HEK293 (cell line): ENCODE data around the gene NINJ2.

Experiments used
- CTCF ChIA-PET: fragments of 350-600 bp; formaldehyde crosslinking; extraction: SDS; loops from one replicate; lab custom pipeline; 2021; ENCODE audit warnings: antibody characterized with exemption; lab: Yijun Ruan, JAX
- POLR2A ChIA-PET: fragments of 300-600 bp; formaldehyde crosslinking; extraction: SDS; loops from one replicate; lab custom pipeline; 2020; ENCODE audit warnings: antibody characterized with exemption, inconsistent platforms; lab: Yijun Ruan, JAX
- H3K27ac ChIP-seq: fragments of 200-500 bp; sonication (Bioruptor generic); 2 replicates; pipeline ENCODE4 v1.5.1; 2014; ENCODE audit warnings: low read depth, low read length, control low read depth, inconsistent platforms; ENCODE audit errors: extremely low read depth
- H3K36me3 ChIP-seq, 2 experiments: fragments of 200-500 bp in 1 of 2; sonication (Bioruptor generic) in 1 of 2; 1 replicate in 1 of 2; 2 replicates in 1 of 2; pipeline ENCODE4 v1.5.1; 2014 to 2017; ENCODE audit warnings: inconsistent platforms in 2 of 2, low read length in 2 of 2; ENCODE audit not compliant: control insufficient read depth in 2 of 2, insufficient read depth in 1 of 2
- H3K4me1 ChIP-seq: fragments of 200-500 bp; sonication (Bioruptor generic); 2 replicates; pipeline ENCODE4 v1.5.1; 2014; ENCODE audit warnings: mild to moderate bottlenecking, low read length, inconsistent platforms; ENCODE audit not compliant: control insufficient read depth, insufficient read depth
- H3K4me3 ChIP-seq: 2 replicates; pipeline ENCODE4 v1.5.1; 2011; ENCODE audit warnings: low read depth, mild to moderate bottlenecking, control low read depth, low read length, moderate library complexity
- H3K9me3 ChIP-seq: fragments of 200-500 bp; sonication (Bioruptor generic); 2 replicates; pipeline ENCODE4 v1.5.1; 2014; ENCODE audit warnings: low read depth, low read length, inconsistent platforms; ENCODE audit not compliant: control insufficient read depth, insufficient read depth
- TRIM28 ChIP-seq: IDR thresholded peaks from 2 replicates; pipeline ENCODE4 v1.6.1; 2011; ENCODE audit warnings: low read length, control low read depth, borderline replicate concordance
- ZFP69B ChIP-seq: fragments of 450-650 bp; formaldehyde crosslinking; IDR thresholded peaks from 2 replicates; pipeline ENCODE4 v1.5.1; 2016; ENCODE audit warnings: missing biosample characterization, missing genetic modification characterization
- ZNF169 ChIP-seq: fragments of 450-650 bp; formaldehyde crosslinking; IDR thresholded peaks from 2 replicates; pipeline ENCODE4 v1.5.1; 2016; ENCODE audit warnings: missing biosample characterization, missing genetic modification characterization
- ZNF184 ChIP-seq: fragments of 450-650 bp; IDR thresholded peaks from 2 replicates; pipeline ENCODE4 v1.5.1; 2018; ENCODE audit warnings: missing biosample characterization, mild to moderate bottlenecking, missing genetic modification characterization
- ZNF2 ChIP-seq: fragments of 450-650 bp; formaldehyde crosslinking; IDR thresholded peaks from 2 replicates; pipeline ENCODE4 v1.5.1; 2016; ENCODE audit warnings: missing biosample characterization, missing genetic modification characterization
- ZNF302 ChIP-seq: fragments of 450-650 bp; formaldehyde crosslinking; IDR thresholded peaks from 2 replicates; pipeline ENCODE4 v1.5.1; 2016; ENCODE audit warnings: missing biosample characterization, missing genetic modification characterization, low read depth
- ZNF501 ChIP-seq: fragments of 450-650 bp; formaldehyde crosslinking; IDR thresholded peaks from 2 replicates; pipeline ENCODE4 v1.5.1; 2016; ENCODE audit warnings: missing biosample characterization, missing genetic modification characterization
- ZNF521 ChIP-seq: fragments of 450-650 bp; formaldehyde crosslinking; IDR thresholded peaks from 2 replicates; pipeline ENCODE4 v1.5.1; 2017; ENCODE audit warnings: missing biosample characterization, mild to moderate bottlenecking, missing genetic modification characterization
- ZNF530 ChIP-seq: fragments of 450-650 bp; formaldehyde crosslinking; IDR thresholded peaks from 2 replicates; pipeline ENCODE4 v1.5.1; 2016; ENCODE audit warnings: low read depth, missing biosample characterization, missing genetic modification characterization
- ZNF548 ChIP-seq: fragments of 450-650 bp; formaldehyde crosslinking; IDR thresholded peaks from 2 replicates; pipeline ENCODE4 v1.5.1; 2016; ENCODE audit warnings: missing biosample characterization, missing genetic modification characterization
- ZNF555 ChIP-seq: fragments of 450-650 bp; formaldehyde crosslinking; conservative IDR thresholded peaks from 2 replicates; pipeline ENCODE4 v1.5.1; 2017; ENCODE audit warnings: missing biosample characterization, mild to moderate bottlenecking, missing genetic modification characterization, inconsistent platforms
- ZNF629 ChIP-seq: fragments of 450-650 bp; formaldehyde crosslinking; IDR thresholded peaks from 2 replicates; pipeline ENCODE4 v1.5.1; 2017; ENCODE audit warnings: missing biosample characterization, missing genetic modification characterization
- ZNF843 ChIP-seq: fragments of 450-650 bp; formaldehyde crosslinking; IDR thresholded peaks from 2 replicates; pipeline ENCODE4 v1.5.1; 2016; ENCODE audit warnings: missing biosample characterization, missing genetic modification characterization
- TF ChIP-seq, protein P1 (sequence below): fragments of 450-650 bp; formaldehyde crosslinking; IDR thresholded peaks from 2 replicates; pipeline ENCODE4 v1.5.1; 2017; ENCODE audit warnings: missing biosample characterization, missing genetic modification characterization
- TF ChIP-seq, protein P2 (sequence below): fragments of 450-650 bp; formaldehyde crosslinking; IDR thresholded peaks from 2 replicates; pipeline ENCODE4 v1.5.1; 2017; ENCODE audit warnings: missing biosample characterization, missing genetic modification characterization
- TF ChIP-seq, protein P3 (sequence below): fragments of 450-650 bp; formaldehyde crosslinking; IDR thresholded peaks from 2 replicates; pipeline ENCODE4 v1.5.1; 2016; ENCODE audit warnings: missing biosample characterization, missing genetic modification characterization
- TF ChIP-seq, protein P4 (sequence below): fragments of 450-650 bp; formaldehyde crosslinking; IDR thresholded peaks from 2 replicates; pipeline ENCODE4; 2016; ENCODE audit warnings: missing biosample characterization, missing genetic modification characterization

The NINJ2 gene

DNA sequence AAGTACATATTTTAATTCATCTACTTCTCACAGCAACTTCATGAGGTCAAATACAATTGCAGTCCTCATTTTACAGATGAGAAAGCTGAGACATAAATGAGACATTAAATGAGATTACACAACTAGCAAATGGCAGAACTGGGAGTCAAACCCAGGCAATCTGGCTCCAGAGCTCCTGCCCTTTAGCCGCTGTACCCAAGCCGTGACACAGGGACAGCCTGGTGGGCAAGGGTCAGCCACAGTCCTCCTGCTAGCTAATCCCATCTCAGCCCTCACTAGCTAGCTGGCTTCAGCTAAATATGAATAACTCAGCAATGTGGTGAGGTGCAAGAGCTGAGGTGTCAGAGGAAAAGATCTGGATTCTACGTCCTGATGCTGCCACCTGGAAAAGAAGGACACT is 54.8 kb downstream of the NINJ2 start:
- POLR2A ChIA-PET: interaction anchor here (0.6 kb wide), 1 partner anchor 882 kb away, joined by 3 read pairs; no protein-coding TSS in a partner anchor
- Histone ChIP-seq H3K27ac (no peak overlapping the region), H3K36me3 (no peaks in the 10 kb centered on the region), H3K4me1 (no peaks in the 10 kb centered on the region)
- TF ChIP-seq, protein P1, sequence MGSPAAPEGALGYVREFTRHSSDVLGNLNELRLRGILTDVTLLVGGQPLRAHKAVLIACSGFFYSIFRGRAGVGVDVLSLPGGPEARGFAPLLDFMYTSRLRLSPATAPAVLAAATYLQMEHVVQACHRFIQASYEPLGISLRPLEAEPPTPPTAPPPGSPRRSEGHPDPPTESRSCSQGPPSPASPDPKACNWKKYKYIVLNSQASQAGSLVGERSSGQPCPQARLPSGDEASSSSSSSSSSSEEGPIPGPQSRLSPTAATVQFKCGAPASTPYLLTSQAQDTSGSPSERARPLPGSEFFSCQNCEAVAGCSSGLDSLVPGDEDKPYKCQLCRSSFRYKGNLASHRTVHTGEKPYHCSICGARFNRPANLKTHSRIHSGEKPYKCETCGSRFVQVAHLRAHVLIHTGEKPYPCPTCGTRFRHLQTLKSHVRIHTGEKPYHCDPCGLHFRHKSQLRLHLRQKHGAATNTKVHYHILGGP (tag by site-specific recombination): no peak
- TF ChIP-seq ZNF555 (tag by site-specific recombination) (no peak), ZNF548 (tag by site-specific recombination) (no peak), TRIM28 (no peak), ZNF302 (no peak), ZNF501 (tag by site-specific recombination) (no peak), ZNF169 (tag by site-specific recombination) (no peak), ZNF2 (tag by site-specific recombination) (no peak)
- TF ChIP-seq, protein P2, sequence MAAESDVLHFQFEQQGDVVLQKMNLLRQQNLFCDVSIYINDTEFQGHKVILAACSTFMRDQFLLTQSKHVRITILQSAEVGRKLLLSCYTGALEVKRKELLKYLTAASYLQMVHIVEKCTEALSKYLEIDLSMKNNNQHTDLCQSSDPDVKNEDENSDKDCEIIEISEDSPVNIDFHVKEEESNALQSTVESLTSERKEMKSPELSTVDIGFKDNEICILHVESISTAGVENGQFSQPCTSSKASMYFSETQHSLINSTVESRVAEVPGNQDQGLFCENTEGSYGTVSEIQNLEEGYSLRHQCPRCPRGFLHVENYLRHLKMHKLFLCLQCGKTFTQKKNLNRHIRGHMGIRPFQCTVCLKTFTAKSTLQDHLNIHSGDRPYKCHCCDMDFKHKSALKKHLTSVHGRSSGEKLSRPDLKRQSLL (tag by site-specific recombination): no peak
- TF ChIP-seq, protein P3, sequence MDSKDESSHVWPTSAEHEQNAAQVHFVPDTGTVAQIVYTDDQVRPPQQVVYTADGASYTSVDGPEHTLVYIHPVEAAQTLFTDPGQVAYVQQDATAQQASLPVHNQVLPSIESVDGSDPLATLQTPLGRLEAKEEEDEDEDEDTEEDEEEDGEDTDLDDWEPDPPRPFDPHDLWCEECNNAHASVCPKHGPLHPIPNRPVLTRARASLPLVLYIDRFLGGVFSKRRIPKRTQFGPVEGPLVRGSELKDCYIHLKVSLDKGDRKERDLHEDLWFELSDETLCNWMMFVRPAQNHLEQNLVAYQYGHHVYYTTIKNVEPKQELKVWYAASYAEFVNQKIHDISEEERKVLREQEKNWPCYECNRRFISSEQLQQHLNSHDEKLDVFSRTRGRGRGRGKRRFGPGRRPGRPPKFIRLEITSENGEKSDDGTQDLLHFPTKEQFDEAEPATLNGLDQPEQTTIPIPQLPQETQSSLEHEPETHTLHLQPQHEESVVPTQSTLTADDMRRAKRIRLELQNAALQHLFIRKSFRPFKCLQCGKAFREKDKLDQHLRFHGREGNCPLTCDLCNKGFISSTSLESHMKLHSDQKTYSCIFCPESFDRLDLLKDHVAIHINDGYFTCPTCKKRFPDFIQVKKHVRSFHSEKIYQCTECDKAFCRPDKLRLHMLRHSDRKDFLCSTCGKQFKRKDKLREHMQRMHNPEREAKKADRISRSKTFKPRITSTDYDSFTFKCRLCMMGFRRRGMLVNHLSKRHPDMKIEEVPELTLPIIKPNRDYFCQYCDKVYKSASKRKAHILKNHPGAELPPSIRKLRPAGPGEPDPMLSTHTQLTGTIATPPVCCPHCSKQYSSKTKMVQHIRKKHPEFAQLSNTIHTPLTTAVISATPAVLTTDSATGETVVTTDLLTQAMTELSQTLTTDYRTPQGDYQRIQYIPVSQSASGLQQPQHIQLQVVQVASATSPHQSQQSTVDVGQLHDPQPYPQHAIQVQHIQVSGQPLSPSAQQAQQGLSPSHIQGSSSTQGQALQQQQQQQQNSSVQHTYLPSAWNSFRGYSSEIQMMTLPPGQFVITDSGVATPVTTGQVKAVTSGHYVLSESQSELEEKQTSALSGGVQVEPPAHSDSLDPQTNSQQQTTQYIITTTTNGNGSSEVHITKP (tag by site-specific recombination): no peak
- TF ChIP-seq, all 188 proteins: peak for 0
- no peak overlapping the region for H3K4me3 ChIP-seq
- no peaks in the 10 kb centered on the region for H3K9me3 ChIP-seq
- CTCF ChIA-PET: interaction anchor here (1.2 kb wide), 1 partner anchor 38 kb away, joined by 4 read pairs; no protein-coding TSS in a partner anchor

DNA sequence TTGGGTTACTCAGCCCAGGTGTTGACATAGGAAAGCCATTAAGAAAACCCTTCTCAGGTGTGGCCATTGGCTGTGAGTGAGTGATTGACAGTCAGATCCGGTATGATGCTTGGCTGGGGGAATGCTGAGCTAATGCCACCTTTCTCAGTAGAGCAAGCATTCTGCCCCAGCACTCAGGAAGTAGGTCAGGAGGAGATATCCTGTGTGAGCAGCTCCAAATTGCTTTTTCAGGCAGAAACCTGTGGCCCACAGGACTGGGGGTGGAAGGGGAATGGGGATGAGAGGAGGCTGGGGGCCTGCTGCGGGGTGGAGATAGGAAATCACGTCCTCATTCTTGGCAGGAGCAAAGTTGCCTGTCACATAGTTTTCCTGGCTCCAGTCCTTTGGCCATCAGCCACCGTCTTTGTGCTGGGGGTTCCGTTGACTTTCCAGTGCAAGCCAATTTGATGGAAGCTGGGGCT is 55.7 kb downstream of the NINJ2 start:
- no peaks in the 10 kb centered on the region for H3K4me1 ChIP-seq
- no peak overlapping the region for H3K4me3 ChIP-seq
- no peak overlapping the region for H3K27ac ChIP-seq
- H3K9me3 ChIP-seq: no peaks in the 10 kb centered on the region
- TF ChIP-seq ZNF629 (tag by site-specific recombination): no peak
- TF ChIP-seq ZNF530: no peak
- TF ChIP-seq, protein P4, sequence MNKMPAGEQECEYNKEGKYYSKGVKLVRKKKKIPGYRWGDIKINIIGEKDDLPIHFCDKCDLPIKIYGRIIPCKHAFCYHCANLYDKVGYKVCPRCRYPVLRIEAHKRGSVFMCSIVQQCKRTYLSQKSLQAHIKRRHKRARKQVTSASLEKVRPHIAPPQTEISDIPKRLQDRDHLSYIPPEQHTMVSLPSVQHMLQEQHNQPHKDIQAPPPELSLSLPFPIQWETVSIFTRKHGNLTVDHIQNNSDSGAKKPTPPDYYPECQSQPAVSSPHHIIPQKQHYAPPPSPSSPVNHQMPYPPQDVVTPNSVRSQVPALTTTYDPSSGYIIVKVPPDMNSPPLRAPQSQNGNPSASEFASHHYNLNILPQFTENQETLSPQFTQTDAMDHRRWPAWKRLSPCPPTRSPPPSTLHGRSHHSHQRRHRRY (tag by site-specific recombination): no peak
- no peak for TF ChIP-seq ZNF843
- TF ChIP-seq, all 188 proteins: peak for 0
- ChIA-PET POLR2A (no interaction called here), CTCF (interaction anchor here (0.7 to 1.2 kb wide), 3 partner anchors 11 to 37 kb away, joined by 3 to 4 read pairs (median 3); no protein-coding TSS in a partner anchor)
- H3K36me3 ChIP-seq: no peaks in the 10 kb centered on the region

DNA sequence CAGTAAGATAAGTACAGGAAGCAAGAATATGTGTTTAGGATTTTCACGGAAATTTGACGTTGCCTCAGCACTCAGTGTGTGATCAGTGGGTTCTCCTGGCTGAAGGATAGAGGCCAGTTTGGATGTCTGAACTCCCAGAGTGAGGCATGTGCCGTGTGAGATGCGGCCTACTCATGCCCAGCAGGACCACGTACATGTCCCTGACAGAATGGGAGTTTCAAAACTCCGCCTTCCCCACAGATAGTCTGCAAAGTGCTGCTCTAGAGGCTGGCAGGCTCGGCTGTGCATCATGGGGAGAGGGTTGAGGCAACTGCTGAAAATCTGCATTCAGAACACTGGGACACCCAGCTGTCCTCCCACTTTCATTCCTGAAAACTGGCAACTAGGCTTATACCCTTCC is 58.3 kb downstream of the NINJ2 start:
- Histone ChIP-seq H3K4me1 (no peaks in the 10 kb centered on the region), H3K36me3 (no peaks in the 10 kb centered on the region), H3K27ac (no peak overlapping the region), H3K9me3 (no peaks in the 10 kb centered on the region), H3K4me3 (no peak overlapping the region)
- TF ChIP-seq ZFP69B (tag by site-specific recombination): no peak
- TF ChIP-seq ZNF184: no peak
- no peak for TF ChIP-seq ZNF521
- ChIA-PET CTCF (interaction anchor here (0.9 kb wide), 1 partner anchor 28 kb away, joined by 3 read pairs; no protein-coding TSS in a partner anchor), POLR2A (no interaction called here)
